Fibroblast of lung (primary cell): ENCODE results near the gene TRAF2. TPM values are rescaled to one million over a fixed set of nuclear protein-coding genes. Genes with fewer than 3 reads are reported as not detected.

ENCODE experiments used
- DNase-seq, 2 donors: peaks; one replicate each; pipeline versions ENCODE4 v3.0.0 to v3.0.0-alpha.2; 2010; ENCODE audit warnings: low read depth in 2 of 2
- H2AFZ ChIP-seq: 2 replicates; pipeline ENCODE4 v1.5.1; 2012; ENCODE audit warnings: low read length, control low read depth, inconsistent platforms
- H3K27ac ChIP-seq: 2 replicates; pipeline ENCODE4 v1.5.1; 2011; ENCODE audit warnings: low read length, control low read depth; ENCODE audit not compliant: insufficient read depth
- H3K27me3 ChIP-seq: 2 replicates; pipeline ENCODE4 v1.5.1; 2011; ENCODE audit warnings: mild to moderate bottlenecking, low read length; ENCODE audit not compliant: control insufficient read depth, insufficient read depth
- H3K36me3 ChIP-seq: 2 replicates; pipeline ENCODE4 v1.5.1; 2011; ENCODE audit warnings: low read length; ENCODE audit not compliant: control insufficient read depth, insufficient read depth
- H3K4me1 ChIP-seq: 2 replicates; pipeline ENCODE4 v1.5.1; 2011; ENCODE audit warnings: low read length; ENCODE audit not compliant: control insufficient read depth, insufficient read depth; ENCODE audit errors: extremely low read depth
- H3K4me2 ChIP-seq: 2 replicates; pipeline ENCODE4 v1.5.1; 2011; ENCODE audit warnings: low read length, control low read depth; ENCODE audit not compliant: insufficient read depth; ENCODE audit errors: extremely low read depth
- H3K4me3 ChIP-seq, 4 experiments: fragments of 200-600 bp in 1 of 4; sonication (generic) in 1 of 4; replicated peaks in 1 of 4; 2 replicates each; pipeline ENCODE4 v1.5.1; 2011 to 2016; ENCODE audit warnings: low read length in 4 of 4, low read depth in 3 of 4, mild to moderate bottlenecking in 3 of 4, control low read depth in 2 of 4, inconsistent platforms in 1 of 4, mixed read lengths in 1 of 4; ENCODE audit not compliant: insufficient read depth in 1 of 4; ENCODE audit errors: control extremely low read depth in 1 of 4
- H3K79me2 ChIP-seq: 2 replicates; pipeline ENCODE4 v1.5.1; 2012; ENCODE audit warnings: mild to moderate bottlenecking, low read length, inconsistent platforms; ENCODE audit not compliant: control insufficient read depth, insufficient read depth
- H3K9ac ChIP-seq: 2 replicates; pipeline ENCODE4 v1.5.1; 2011; ENCODE audit warnings: mild to moderate bottlenecking, low read length, control low read depth; ENCODE audit not compliant: insufficient read depth
- H3K9me3 ChIP-seq: 2 replicates; pipeline ENCODE4 v1.5.1; 2012; ENCODE audit warnings: low read depth, low read length; ENCODE audit not compliant: control insufficient read depth, insufficient read depth
- H4K20me1 ChIP-seq: 2 replicates; pipeline ENCODE4 v1.5.1; 2011; ENCODE audit warnings: low read length; ENCODE audit not compliant: control insufficient read depth, insufficient read depth; ENCODE audit errors: extremely low read depth
- EZH2 ChIP-seq: IDR thresholded peaks from 2 replicates; pipeline ENCODE4 v1.5.1; 2012; ENCODE audit warnings: low read length, control low read depth, mild to moderate bottlenecking; ENCODE audit errors: missing control alignments
- polyA plus RNA-seq, 2 donors: library from polyadenylated mRNA; depleted of rRNA in 1 of 2; stranded (reverse) in 1 of 2; unstranded in 1 of 2; fragments of >200 nt; gene quantifications; 2 replicates each; pipeline ENCODE4 v1.2.1, GENCODE V29; 2011 to 2012; ENCODE audit warnings: missing spikeins in 1 of 2
- total RNA-seq: library from RNA; depleted of rRNA; stranded (reverse); fragments of >200 nt; gene quantifications from 2 replicates; pipeline ENCODE4 v1.2.1, GENCODE V29; 2014
- TF ChIP-seq, protein P1 (sequence below), 2 donors: IDR thresholded peaks in 1 of 2; conservative IDR thresholded peaks in 1 of 2; 1 replicate in 1 of 2; 2 replicates in 1 of 2; pipeline ENCODE4 v1.5.1; 2011 to 2012; ENCODE audit warnings: low read length in 2 of 2, control low read depth in 1 of 2, inconsistent platforms in 1 of 2, low read depth in 1 of 2, mild to moderate bottlenecking in 1 of 2

The TRAF2 gene
- total and polyA plus RNA-seq, 2 donors (not counting 1 experiment from before 2014, with no cell fraction given), result 3.7 to 8.4 TPM

GRCh38 chr9:136901516-136902258 is 15.4 kb downstream of the TRAF2 start:
- H3K79me2 ChIP-seq, result no peaks in the 10 kb centered on the region
- TF ChIP-seq EZH2, result no peak
- TF ChIP-seq, protein P1, sequence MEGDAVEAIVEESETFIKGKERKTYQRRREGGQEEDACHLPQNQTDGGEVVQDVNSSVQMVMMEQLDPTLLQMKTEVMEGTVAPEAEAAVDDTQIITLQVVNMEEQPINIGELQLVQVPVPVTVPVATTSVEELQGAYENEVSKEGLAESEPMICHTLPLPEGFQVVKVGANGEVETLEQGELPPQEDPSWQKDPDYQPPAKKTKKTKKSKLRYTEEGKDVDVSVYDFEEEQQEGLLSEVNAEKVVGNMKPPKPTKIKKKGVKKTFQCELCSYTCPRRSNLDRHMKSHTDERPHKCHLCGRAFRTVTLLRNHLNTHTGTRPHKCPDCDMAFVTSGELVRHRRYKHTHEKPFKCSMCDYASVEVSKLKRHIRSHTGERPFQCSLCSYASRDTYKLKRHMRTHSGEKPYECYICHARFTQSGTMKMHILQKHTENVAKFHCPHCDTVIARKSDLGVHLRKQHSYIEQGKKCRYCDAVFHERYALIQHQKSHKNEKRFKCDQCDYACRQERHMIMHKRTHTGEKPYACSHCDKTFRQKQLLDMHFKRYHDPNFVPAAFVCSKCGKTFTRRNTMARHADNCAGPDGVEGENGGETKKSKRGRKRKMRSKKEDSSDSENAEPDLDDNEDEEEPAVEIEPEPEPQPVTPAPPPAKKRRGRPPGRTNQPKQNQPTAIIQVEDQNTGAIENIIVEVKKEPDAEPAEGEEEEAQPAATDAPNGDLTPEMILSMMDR (conservative IDR thresholded peaks at IDR 0.05 in 1 of 2, IDR thresholded peaks at IDR 0.05 in 1 of 2; ENCODE audit: low read depth in 1 of 2, low read length in 2 of 2), result no peak
- peak overlapping the region; percentile 62 for H3K27ac ChIP-seq
- no peak overlapping the region for H2AFZ ChIP-seq
- H3K9me3 ChIP-seq, result no peaks in the 10 kb centered on the region
- peak overlapping the region; percentile 17 for H3K4me2 ChIP-seq
- H3K9ac ChIP-seq, result no peak overlapping the region
- H3K4me3 ChIP-seq, result peak overlapping the region in 1 of 4 experiments; percentile 30
- H3K4me1 ChIP-seq, result peaks cover 14% of the 10 kb centered on the region
- DNase-seq, result peak in 1 of 2 donors; percentile 64
- no peaks in the 10 kb centered on the region for H3K27me3 ChIP-seq
- H3K36me3 ChIP-seq, result peaks cover 5% of the 10 kb centered on the region
- H4K20me1 ChIP-seq, result no peaks in the 10 kb centered on the region

- Histone ChIP-seq H3K4me2 (peak overlapping the region; percentile 17), H3K27me3 (no peaks in the 10 kb centered on the region), H3K36me3 (peaks cover 7% of the 10 kb centered on the region), H3K4me1 (peaks cover 14% of the 10 kb centered on the region), H3K9me3 (no peaks in the 10 kb centered on the region), H3K79me2 (no peaks in the 10 kb centered on the region), H3K4me3 (peak overlapping the region in 1 of 4 experiments; percentile 30), H3K27ac (peak overlapping the region; percentile 62), H4K20me1 (no peaks in the 10 kb centered on the region), H3K9ac (no peak overlapping the region), H2AFZ (no peak overlapping the region)
- peak in 1 of 2 donors; percentile 76 for DNase-seq
- TF ChIP-seq, protein P1 (conservative IDR thresholded peaks at IDR 0.05 in 1 of 2, IDR thresholded peaks at IDR 0.05 in 1 of 2; ENCODE audit: low read depth in 1 of 2, low read length in 2 of 2), result no peak
- TF ChIP-seq EZH2, result no peak
These were observed 16.0 kb downstream of the TRAF2 start for GRCh38 chr9:136902259-136902821.

- H2AFZ ChIP-seq, result no peak overlapping the region
- no peaks in the 10 kb centered on the region for H3K9me3 ChIP-seq
- peaks cover 14% of the 10 kb centered on the region for H3K4me1 ChIP-seq
- H3K36me3 ChIP-seq, result peaks cover 11% of the 10 kb centered on the region
- H3K4me3 ChIP-seq, result no peak overlapping the region
- TF ChIP-seq, protein P1 (conservative IDR thresholded peaks at IDR 0.05 in 1 of 2, IDR thresholded peaks at IDR 0.05 in 1 of 2; ENCODE audit: low read depth in 1 of 2, low read length in 2 of 2), result no peak
- no peak for TF ChIP-seq EZH2
- H4K20me1 ChIP-seq, result no peaks in the 10 kb centered on the region
- no peaks in the 10 kb centered on the region for H3K79me2 ChIP-seq
- peak overlapping the region; percentile 26 for H3K27ac ChIP-seq
- no peak overlapping the region for H3K4me2 ChIP-seq
- H3K27me3 ChIP-seq, result no peaks in the 10 kb centered on the region
- no peak for DNase-seq
- no peak overlapping the region for H3K9ac ChIP-seq
These were observed 16.8 kb downstream of the TRAF2 start for GRCh38 chr9:136903041-136903554.
